Measurements from ENCODE around the gene CEMIP.

Gene CEMIP

DNA sequence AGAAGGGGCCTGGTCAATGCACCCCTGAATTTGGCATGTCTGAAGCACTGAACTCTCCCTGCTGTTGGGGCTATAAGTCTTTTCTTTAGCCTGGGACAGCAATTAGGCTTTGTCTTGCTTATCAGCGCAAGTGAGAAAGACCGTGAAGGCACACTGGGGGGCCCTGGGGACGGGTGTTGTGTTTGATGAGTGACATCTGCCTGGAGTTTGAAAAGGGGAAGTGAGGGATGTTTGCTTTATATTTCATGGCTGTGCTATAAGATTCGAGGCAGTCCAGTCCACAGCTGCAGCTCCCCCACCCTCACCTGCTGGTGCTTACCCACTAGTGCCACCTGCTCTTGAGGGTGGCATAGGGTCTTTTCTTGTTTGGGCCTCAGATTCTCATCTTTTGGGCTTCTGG, 44.8 kb downstream of the CEMIP start:
- H3K27me3 ChIP-seq (replicated peaks; ENCODE audit: control insufficient read depth, insufficient read depth, low read length) = peaks cover 3% of the 10 kb centered on the region; the same call in 1 of the 2 replicates
- H3K36me3 ChIP-seq (ENCODE audit: control insufficient read depth, insufficient read depth, low read length) = no peaks in the 10 kb centered on the region
- no peak for DNase-seq (ENCODE audit: extremely low read depth, insufficient read length)
- no peak overlapping the region for H3K4me3 ChIP-seq (replicated peaks; ENCODE audit: low read depth, low read length)
- TF ChIP-seq, protein P1, sequence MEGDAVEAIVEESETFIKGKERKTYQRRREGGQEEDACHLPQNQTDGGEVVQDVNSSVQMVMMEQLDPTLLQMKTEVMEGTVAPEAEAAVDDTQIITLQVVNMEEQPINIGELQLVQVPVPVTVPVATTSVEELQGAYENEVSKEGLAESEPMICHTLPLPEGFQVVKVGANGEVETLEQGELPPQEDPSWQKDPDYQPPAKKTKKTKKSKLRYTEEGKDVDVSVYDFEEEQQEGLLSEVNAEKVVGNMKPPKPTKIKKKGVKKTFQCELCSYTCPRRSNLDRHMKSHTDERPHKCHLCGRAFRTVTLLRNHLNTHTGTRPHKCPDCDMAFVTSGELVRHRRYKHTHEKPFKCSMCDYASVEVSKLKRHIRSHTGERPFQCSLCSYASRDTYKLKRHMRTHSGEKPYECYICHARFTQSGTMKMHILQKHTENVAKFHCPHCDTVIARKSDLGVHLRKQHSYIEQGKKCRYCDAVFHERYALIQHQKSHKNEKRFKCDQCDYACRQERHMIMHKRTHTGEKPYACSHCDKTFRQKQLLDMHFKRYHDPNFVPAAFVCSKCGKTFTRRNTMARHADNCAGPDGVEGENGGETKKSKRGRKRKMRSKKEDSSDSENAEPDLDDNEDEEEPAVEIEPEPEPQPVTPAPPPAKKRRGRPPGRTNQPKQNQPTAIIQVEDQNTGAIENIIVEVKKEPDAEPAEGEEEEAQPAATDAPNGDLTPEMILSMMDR (IDR thresholded peaks at IDR 0.05; ENCODE audit: insufficient read depth, low read length, poor library complexity, severe bottlenecking) = no peak

GRCh38 chr15:80825361-80826030, 46.3 kb downstream of the CEMIP start:
- TF ChIP-seq, protein P1 (IDR thresholded peaks at IDR 0.05; ENCODE audit: insufficient read depth, low read length, poor library complexity, severe bottlenecking) = no peak

GRCh38 chr15:80828796-80829195, 49.6 kb downstream of the CEMIP start:
- Histone ChIP-seq H3K4me3 (replicated peaks; ENCODE audit: low read depth, low read length) (no peak overlapping the region), H3K36me3 (ENCODE audit: control insufficient read depth, insufficient read depth, low read length) (no peaks in the 10 kb centered on the region), H3K27me3 (replicated peaks; ENCODE audit: control insufficient read depth, insufficient read depth, low read length) (no peaks in the 10 kb centered on the region)
- DNase-seq (ENCODE audit: extremely low read depth, insufficient read length) = no peak
- TF ChIP-seq, protein P1 (IDR thresholded peaks at IDR 0.05; ENCODE audit: insufficient read depth, low read length, poor library complexity, severe bottlenecking) = no peak

More at GRCh38 chr15:80825361-80826030, 46.3 kb downstream of the CEMIP start:
- DNase-seq (ENCODE audit: extremely low read depth, insufficient read length) = no peak
- H3K4me3 ChIP-seq (replicated peaks; ENCODE audit: low read depth, low read length) = no peak overlapping the region
- peaks cover 3% of the 10 kb centered on the region; the same call in 1 of the 2 replicates for H3K27me3 ChIP-seq (replicated peaks; ENCODE audit: control insufficient read depth, insufficient read depth, low read length)
- no peaks in the 10 kb centered on the region for H3K36me3 ChIP-seq (ENCODE audit: control insufficient read depth, insufficient read depth, low read length)

DNA sequence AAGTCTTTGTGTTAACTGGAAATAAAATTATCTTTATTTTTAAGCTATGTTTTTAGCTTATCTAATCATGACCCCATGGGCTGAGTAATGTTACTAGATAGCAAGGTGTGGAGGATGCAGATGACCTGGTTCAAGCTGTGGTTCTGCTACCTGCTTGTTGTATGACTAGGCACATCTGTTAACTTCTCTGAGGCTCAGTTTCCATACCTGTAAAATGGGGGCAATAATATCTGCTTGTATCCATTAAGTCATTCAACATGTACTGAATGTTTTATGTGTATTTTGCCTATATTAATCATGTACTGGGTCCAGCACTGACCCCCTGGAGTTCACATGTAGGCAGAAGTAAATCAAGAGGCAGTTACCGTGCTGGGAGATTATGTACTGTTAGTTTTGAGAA, 51.5 kb downstream of the CEMIP start:
- no peaks in the 10 kb centered on the region for H3K36me3 ChIP-seq (ENCODE audit: control insufficient read depth, insufficient read depth, low read length)
- no peaks in the 10 kb centered on the region for H3K27me3 ChIP-seq (replicated peaks; ENCODE audit: control insufficient read depth, insufficient read depth, low read length)
- DNase-seq (ENCODE audit: extremely low read depth, insufficient read length) = no peak
- TF ChIP-seq, protein P1 (IDR thresholded peaks at IDR 0.05; ENCODE audit: insufficient read depth, low read length, poor library complexity, severe bottlenecking) = no peak
- H3K4me3 ChIP-seq (replicated peaks; ENCODE audit: low read depth, low read length) = no peak overlapping the region

DNA sequence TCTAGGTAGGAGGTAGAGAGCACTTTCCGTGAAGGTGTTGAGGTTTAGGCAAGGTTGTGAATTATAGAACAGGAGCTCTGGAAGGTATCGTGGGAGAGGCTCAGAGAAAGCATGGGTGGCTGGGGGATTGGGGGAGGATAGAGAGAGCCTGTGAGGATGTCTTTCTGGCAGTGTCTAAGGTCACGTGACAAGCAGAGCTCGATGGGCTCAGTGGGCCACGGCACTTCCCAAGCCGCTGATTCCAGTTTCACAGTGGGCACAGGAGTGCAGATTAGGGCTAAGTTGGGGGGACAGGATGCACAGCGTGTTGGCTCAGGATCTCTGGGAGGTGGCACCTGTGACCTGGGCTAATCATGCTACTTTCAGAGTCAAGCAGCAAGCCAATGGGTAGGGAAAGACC, 52.0 kb downstream of the CEMIP start:
- H3K36me3 ChIP-seq (ENCODE audit: control insufficient read depth, insufficient read depth, low read length) = no peaks in the 10 kb centered on the region
- no peak for DNase-seq (ENCODE audit: extremely low read depth, insufficient read length)
- TF ChIP-seq, protein P1 (IDR thresholded peaks at IDR 0.05; ENCODE audit: insufficient read depth, low read length, poor library complexity, severe bottlenecking) = no peak
- H3K4me3 ChIP-seq (replicated peaks; ENCODE audit: low read depth, low read length) = no peak overlapping the region
- H3K27me3 ChIP-seq (replicated peaks; ENCODE audit: control insufficient read depth, insufficient read depth, low read length) = no peaks in the 10 kb centered on the region

All from GM06990 (cell line).